Kidney (tissue), 14 donors: Measurements from ENCODE around the gene RECK. TPM values are rescaled to one million over a fixed set of nuclear protein-coding genes. Genes with fewer than 3 reads are reported as not detected.

Experiments
- DNase-seq, 5 donors: peaks; one replicate each; pipeline ENCODE4 v3.0.0-alpha.2; 2013 to 2020
- FAIRE-seq: peaks from 2 replicates; lab custom pipeline; 2012; peaks lifted over from hg19 to GRCh38; lab: Jason Lieb, UNC
- H3K27ac ChIP-seq, 2 donors: one replicate each; pipeline ENCODE4 v1.7.0; 2013; ENCODE audit warnings: low read depth in 2 of 2, low read length in 2 of 2, inconsistent platforms in 1 of 2
- H3K27me3 ChIP-seq: one replicate; pipeline ENCODE4 v1.7.1; 2013; ENCODE audit warnings: low read length, inconsistent platforms; ENCODE audit not compliant: control insufficient read depth, insufficient read depth
- H3K36me3 ChIP-seq, 3 donors: one replicate each; pipeline versions ENCODE4 v1.7.0 to v1.7.1; 2013; ENCODE audit warnings: low read length in 3 of 3, control low read depth in 1 of 3, inconsistent platforms in 1 of 3; ENCODE audit not compliant: insufficient read depth in 3 of 3, control insufficient read depth in 2 of 3
- H3K4me1 ChIP-seq, 3 donors: one replicate each; pipeline versions ENCODE4 v1.7.0 to v1.7.1; 2013; ENCODE audit warnings: low read length in 3 of 3, inconsistent platforms in 1 of 3, low read depth in 1 of 3; ENCODE audit not compliant: control insufficient read depth in 2 of 3, insufficient read depth in 2 of 3
- H3K4me3 ChIP-seq, 3 donors: one replicate each; pipeline versions ENCODE4 v1.7.0 to v1.8.1; 2013; ENCODE audit warnings: low read length in 3 of 3, control low read depth in 1 of 3, inconsistent platforms in 1 of 3
- H3K9ac ChIP-seq, 3 donors: one replicate each; pipeline versions ENCODE4 v1.7.0 to v1.7.1; 2013; ENCODE audit warnings: low read length in 3 of 3, control low read depth in 1 of 3, inconsistent platforms in 1 of 3
- H3K9me3 ChIP-seq, 3 donors: one replicate each; pipeline versions ENCODE4 v1.7.0 to v1.7.1; 2013; ENCODE audit warnings: low read length in 3 of 3, control low read depth in 1 of 3, inconsistent platforms in 1 of 3; ENCODE audit not compliant: control insufficient read depth in 2 of 3, insufficient read depth in 1 of 3
- CTCF ChIP-seq: IDR thresholded peaks from 3 replicates; pipeline ENCODE4 v1.5.1; 2012; ENCODE audit warnings: mild to moderate bottlenecking, moderate library complexity, borderline replicate concordance; ENCODE audit not compliant: insufficient read depth; ENCODE audit errors: extremely low read depth
- intact Hi-C: fragments of 100-400 bp; cut with DNase I; formaldehyde crosslinking; loops from one replicate; pipeline ENCODE4 v1.11.1; 2022
- polyA plus RNA-seq: library from polyadenylated mRNA; stranded (reverse); fragments of 350-450 nt; fragmentation: Illumina TruSeq; extraction: RNeasy Lipid Tissue Mini Kit (QIAGEN cat#74804); gene quantifications from one replicate; pipeline ENCODE4 v1.2.3, GENCODE V29; 2014; ENCODE audit warnings: low read depth, low replicate concordance; ENCODE audit not compliant: insufficient read depth
- total RNA-seq: library from RNA; stranded (reverse); fragmentation: NEBNext Ultra II Directional; extraction: Animal tissue kit (Norgen Biotek cat#: 25700); gene quantifications from one replicate; pipeline ENCODE4 v1.2.1, GENCODE V29; 2021
- donor health status: control.
- donor health status: control.
- donor health status: control.
- donor health status: control.
- donor health status: control.
- donor health status: DM: yes; HTN: yes; CAD: no.
- donor health status: Normal renal cell carcinoma (clear cell type).

The RECK gene
- total and polyA plus RNA-seq, 2 donors from 2014 or later = 4.5 to 10.4 TPM

DNA sequence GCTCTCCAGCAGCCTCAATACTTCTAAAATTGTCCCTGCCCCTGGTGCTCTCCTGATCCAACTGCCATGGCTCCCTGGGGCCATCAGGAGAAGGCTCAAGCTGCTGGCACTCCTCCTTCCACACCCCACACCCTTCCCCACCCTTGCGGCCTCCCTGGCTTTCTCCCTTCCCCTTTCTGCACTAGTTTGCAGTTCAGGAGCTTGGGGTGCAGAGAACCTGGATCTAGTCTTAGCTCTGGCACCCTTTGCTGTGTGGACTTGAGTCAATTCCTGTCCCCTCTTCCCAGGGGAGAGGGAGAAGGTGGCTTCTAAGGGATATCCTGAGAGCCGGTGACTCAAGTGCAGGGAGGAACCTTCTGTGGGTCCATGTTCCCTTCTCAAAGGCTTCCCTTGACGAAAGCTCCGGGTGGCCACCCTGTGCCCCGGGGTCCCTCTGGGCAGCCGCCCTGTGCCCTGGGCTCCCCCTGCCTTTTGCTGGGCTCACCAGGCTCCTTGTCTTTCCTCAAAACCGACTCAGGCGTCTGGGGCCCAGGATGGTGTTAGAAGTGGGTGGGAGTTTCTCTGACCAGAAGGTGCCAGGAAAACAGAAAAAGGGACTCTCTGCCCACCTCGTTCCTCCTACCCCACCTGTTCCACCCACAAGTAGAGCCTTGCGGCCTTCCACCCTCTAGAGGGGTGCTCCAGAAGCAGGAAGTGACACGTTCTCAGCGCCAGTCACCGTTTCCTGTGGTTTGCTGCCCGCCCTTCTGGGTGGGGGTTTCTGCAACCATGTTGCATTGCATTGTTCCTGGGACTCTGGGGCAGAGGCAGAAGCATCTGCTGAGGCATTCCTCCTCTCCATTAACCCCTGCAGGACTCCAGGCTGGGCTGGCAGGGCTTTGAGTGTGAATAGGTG, 114.8 kb downstream of the RECK start:
- peaks cover 0 to 10% (median 8%) of the 10 kb centered on the region in 3 donors for H3K4me1 ChIP-seq
- H3K9me3 ChIP-seq = no peaks in the 10 kb centered on the region
- H3K27ac ChIP-seq = no peak overlapping the region
- DNase-seq = peak in 1 of 5 donors; percentile 83
- TF ChIP-seq CTCF = no peak
- intact Hi-C loops = no loop called here
- no peaks in the 10 kb centered on the region for H3K36me3 ChIP-seq
- H3K4me3 ChIP-seq = no peak overlapping the region
- no peaks in the 10 kb centered on the region for H3K27me3 ChIP-seq
- no peak overlapping the region for H3K9ac ChIP-seq
- no peak for FAIRE-seq

GRCh38 chr9:36152741-36153438, 116.2 kb downstream of the RECK start:
- FAIRE-seq (no peak), DNase-seq (peak in 1 of 5 donors; percentile 46)
- H3K4me3 ChIP-seq = no peak overlapping the region
- no peaks in the 10 kb centered on the region for H3K9me3 ChIP-seq
- no peak for TF ChIP-seq CTCF
- H3K36me3 ChIP-seq = no peaks in the 10 kb centered on the region
- H3K27ac ChIP-seq = no peak overlapping the region
- H3K27me3 ChIP-seq = no peaks in the 10 kb centered on the region
- intact Hi-C loops = no loop called here
- H3K4me1 ChIP-seq = peaks cover 0 to 10% (median 8%) of the 10 kb centered on the region in 3 donors
- no peak overlapping the region for H3K9ac ChIP-seq

GRCh38 chr9:36153746-36154145, 117.0 kb downstream of the RECK start:
- peak in 1 of 5 donors; percentile 22 for DNase-seq
- H3K36me3 ChIP-seq = no peaks in the 10 kb centered on the region
- intact Hi-C loops = no loop called here
- H3K4me3 ChIP-seq = no peak overlapping the region
- H3K9ac ChIP-seq = no peak overlapping the region
- H3K4me1 ChIP-seq = peaks cover 0 to 8% (median 6%) of the 10 kb centered on the region in 3 donors
- peak overlapping the region in 1 of 2 donors; percentile 84 for H3K27ac ChIP-seq
- FAIRE-seq = no peak
- no peaks in the 10 kb centered on the region for H3K9me3 ChIP-seq
- no peak for TF ChIP-seq CTCF
- no peaks in the 10 kb centered on the region for H3K27me3 ChIP-seq
